ENCODE measurements around the gene PCARE. TPM values are rescaled to one million over a fixed set of nuclear protein-coding genes. Genes with fewer than 3 reads are reported as not detected.
"Not testable (repeated sequence)": the region's sequence is repeated elsewhere in the genome, so short reads cannot be mapped to it uniquely, and the experiment has no call there.

Gene PCARE
- total RNA-seq, 1 donor from 2014 or later: not detected

- DNase-seq (ENCODE audit: extremely low read depth, low read depth, low spot score): no peak
These were observed 23.2 kb upstream of the PCARE start for GRCh38 chr2:29097569-29097968.

GRCh38 chr2:29096969-29097368 lies 22.6 kb upstream of the PCARE start:
- DNase-seq (ENCODE audit: extremely low read depth, low read depth, low spot score): no peak

GRCh38 chr2:29090311-29090710 lies 16.0 kb upstream of the PCARE start:
- not testable (repeated sequence) for DNase-seq (ENCODE audit: extremely low read depth, low read depth, low spot score)

DNA sequence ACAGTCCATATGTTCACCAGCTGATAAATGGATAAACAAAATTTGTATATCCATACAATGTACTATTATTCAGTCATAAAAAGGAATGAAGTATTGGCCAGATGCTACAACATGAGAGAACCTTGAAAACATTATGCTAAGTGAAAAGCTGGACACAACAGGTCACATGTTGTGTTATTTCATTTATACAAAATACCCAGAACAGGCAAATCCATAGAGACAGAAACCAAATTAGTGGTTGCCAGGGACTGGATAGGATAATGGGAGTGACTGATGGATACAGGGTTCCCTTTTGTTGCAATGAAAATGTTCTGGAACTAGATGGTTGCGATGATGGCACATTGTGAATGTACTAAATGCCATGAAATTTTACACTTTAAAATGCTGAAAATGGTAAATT lies 10.2 kb upstream of the PCARE start:
- no peak for DNase-seq (ENCODE audit: extremely low read depth, low read depth, low spot score)

GRCh38 chr2:29082804-29083495 lies 8.6 kb upstream of the PCARE start:
- DNase-seq (ENCODE audit: extremely low read depth, low read depth, low spot score): no peak

GRCh38 chr2:29080886-29081743 lies 6.8 kb upstream of the PCARE start:
- no peak for DNase-seq (ENCODE audit: extremely low read depth, low read depth, low spot score)

DNA sequence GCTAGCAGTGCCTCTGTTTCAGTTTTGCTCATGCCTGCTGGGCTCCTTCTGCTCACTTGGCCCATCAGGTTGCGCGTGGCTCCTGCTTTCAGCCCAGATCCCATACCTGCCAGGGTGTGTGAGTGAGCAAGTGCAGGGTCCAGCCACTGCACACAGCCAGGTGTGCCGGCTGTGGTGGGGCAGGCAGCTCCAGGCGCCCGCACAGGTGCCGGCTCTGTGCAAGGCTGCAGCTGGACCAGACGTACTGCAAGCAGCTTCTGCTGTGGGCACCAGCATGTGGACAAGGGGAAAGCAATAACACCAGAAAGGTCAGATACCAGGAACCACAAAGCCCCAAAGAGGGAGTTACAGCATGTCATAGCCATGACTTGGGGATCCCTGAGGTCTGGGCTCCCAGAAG lies 5.6 kb upstream of the PCARE start:
- DNase-seq (ENCODE audit: extremely low read depth, low read depth, low spot score): no peak

DNA sequence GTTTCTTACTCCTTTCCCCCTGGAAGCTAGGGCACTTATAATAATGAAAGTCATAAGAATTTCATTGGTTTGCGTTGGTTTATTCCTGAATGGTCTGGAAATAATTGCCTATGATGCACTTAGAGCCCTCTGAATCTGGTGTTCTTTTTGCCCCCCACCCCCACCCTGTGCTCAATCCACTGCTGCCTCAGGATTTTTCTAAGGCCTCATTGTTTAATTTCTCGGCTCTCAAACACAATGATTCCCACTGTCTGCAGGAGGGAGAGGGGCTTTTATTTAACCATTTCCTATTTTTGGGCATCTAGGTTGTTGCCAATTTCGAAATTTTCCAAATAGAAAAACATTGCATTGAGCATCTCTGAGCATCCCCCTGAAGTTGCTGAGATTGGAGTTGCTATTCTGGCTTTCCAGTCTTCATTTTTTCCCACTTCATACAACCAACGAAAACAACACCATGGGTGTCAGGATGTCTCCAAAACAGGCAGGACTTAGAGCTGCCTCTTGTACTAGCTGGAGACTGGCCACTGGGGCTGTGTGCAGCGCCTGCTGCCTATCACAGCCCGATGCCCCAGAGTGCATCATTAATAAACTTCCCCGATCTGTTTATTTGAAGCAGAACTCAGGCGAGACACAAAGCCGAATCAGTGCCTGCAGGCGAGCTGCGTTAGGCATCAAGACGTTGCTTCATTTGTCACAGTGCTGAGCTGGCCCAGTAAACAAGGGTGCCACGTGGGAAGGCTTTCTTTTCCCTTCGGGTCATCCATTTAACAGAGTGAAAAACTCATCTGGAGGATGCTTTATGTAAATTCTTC lies 1.8 kb upstream of the PCARE start:
- DNase-seq (ENCODE audit: extremely low read depth, low read depth, low spot score): no peak

GRCh38 chr2:29073933-29074332 lies 390 bp downstream of the PCARE start:
- no peak for DNase-seq (ENCODE audit: extremely low read depth, low read depth, low spot score)

DNA sequence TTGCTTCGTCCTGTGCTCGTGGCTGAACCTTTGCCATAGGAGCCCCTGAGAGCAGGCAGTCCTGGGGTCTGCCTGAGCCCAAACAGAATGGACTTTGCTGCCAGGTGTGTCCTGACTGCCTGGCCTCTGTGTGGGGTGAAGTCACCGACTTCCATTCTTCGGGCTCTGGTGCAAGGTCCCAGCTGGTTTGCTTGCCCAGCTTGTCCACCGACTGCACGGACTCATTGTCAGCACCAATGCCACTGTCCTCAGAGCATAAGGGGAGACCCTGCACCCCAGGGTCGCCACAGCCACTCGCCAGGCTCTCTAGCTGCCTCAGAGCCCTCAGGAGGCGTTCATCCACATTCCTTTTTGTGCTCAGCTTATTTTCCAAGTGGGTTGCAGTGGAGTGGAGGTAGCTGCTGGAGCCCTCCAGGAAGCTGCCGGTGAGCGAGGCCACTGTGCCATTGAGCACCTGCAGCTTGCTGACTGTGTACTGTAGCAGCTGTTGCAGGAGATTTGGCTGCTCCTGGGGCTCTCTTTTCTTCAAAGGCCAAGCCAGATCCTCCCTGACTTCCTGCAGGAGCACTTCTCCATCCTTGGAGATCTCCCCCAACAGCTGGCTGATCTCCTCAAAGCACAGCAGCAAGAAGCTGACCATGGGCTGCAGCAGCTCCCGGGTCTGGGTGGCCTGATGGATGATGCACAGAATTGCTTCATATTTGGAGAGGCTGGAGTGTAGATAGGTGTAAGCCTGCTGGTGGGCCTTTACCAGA lies 1.2 kb downstream of the PCARE start:
- DNase-seq (ENCODE audit: extremely low read depth, low read depth, low spot score): no peak

DNA sequence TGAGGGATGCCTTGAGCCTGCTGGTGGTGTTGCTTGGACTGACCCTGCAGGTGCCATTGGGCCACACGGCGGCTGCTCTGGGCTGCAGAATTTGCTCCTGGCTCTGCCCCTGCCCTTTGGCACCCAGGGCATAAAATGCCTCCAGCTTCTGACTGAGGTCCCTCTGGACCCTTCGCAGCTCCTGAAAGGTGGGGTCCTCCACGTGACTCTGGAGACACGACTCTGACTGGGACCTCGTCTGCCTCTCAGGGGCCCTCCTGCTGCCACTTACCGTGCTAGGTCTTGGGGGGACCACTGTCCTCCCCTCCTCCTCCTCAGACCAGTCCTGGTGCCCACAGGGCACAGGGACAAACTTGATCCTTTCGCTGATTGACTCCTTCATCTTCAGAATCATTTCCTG lies 2.1 kb downstream of the PCARE start:
- no peak for DNase-seq (ENCODE audit: extremely low read depth, low read depth, low spot score)

GRCh38 chr2:29071032-29071975 lies 3.0 kb downstream of the PCARE start:
- DNase-seq (ENCODE audit: extremely low read depth, low read depth, low spot score): no peak

DNA sequence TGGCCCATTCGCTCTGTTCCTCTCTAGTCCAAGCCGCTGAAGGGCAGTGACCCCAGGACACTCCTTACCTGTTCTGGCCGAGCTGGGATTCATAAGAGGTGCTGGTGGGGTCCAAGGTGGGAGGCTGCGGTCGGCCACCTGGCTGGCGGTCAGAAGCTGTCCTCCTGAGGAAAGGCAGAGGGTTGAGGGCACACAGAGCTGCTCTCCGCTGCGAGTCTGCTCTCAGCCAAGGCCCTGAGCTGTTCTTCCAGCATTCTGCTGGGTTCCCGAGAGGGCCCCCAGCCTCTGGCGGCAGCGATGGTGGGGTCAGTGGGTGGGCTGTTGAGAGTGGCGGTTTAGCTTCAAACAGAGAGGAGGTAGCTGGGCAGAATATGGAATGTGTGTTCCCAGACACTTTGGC lies 3.8 kb downstream of the PCARE start:
- no peak for DNase-seq (ENCODE audit: extremely low read depth, low read depth, low spot score)

DNA sequence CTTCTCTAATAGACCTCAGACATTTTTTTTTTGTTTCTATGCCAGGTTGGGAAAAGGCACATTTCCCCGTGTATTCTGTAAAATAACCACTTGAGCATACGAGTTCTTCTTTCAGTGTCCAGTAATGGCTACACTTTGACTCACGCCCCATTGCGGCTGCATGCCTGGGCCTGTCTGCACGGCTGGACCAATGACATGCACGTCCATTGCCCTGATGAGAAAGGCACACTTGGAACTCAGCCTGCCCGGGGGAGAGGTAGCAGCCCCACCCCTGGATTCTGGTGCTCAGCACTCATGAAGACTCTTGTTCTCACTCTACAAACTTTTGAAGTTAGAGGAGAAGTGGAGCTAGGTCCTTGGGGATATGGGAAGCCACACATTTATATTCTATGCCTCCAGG lies 5.8 kb downstream of the PCARE start:
- DNase-seq (ENCODE audit: extremely low read depth, low read depth, low spot score): no peak

DNA sequence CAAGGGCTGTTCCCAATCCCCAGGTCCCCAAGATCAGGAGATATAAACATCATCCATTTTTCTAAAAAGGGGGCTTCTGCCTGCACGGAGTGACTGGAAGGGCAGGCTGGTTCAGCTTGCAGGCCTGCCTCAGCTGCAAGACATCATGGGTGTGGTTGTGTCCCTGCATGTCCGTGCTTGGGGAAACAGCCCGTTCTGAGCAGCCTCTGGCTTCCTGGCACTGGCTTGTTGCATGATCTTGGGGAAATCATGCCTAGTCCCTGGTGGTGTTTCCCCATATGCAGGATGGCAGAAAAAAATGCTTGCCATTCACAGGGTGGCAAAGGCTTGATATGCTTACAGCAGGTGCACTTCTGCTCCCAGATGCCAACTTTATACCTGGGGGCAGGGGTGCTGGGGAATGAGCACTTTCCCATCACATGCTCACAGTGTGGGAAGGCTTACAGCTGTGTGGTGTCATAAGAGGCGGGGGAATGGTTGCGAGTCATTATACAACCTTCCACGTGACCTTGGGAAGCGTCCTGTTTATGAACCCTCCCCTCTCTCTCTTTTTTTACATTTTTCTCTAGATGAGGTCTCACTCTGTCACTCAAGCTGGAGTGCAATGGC lies 7.2 kb downstream of the PCARE start:
- no peak for DNase-seq (ENCODE audit: extremely low read depth, low read depth, low spot score)

- DNase-seq (ENCODE audit: extremely low read depth, low read depth, low spot score): no peak
These were observed 8.0 kb downstream of the PCARE start for GRCh38 chr2:29066271-29066860.

GRCh38 chr2:29065068-29065811 lies 9.1 kb downstream of the PCARE start:
- DNase-seq (ENCODE audit: extremely low read depth, low read depth, low spot score): no peak

- no peak for DNase-seq (ENCODE audit: extremely low read depth, low read depth, low spot score)
These were observed 9.6 kb downstream of the PCARE start for GRCh38 chr2:29064746-29065067.
